Stimulated activated CD4-positive, alpha-beta T cell treated with anti-CD3 and anti-CD28 coated beads, Interleukin-12 subunit alpha, Interleukin-12 subunit beta, amount 100 ng/mL, for 48 hours (primary cell): ENCODE results near the gene DPYSL4.

Source experiments
- DNase-seq, 3 donors: peaks; one replicate each; pipeline ENCODE4 v3.0.0-alpha.2; 2020; ENCODE audit warnings: low read depth in 2 of 3, low spot score in 1 of 3

DPYSL4 gene

DNA sequence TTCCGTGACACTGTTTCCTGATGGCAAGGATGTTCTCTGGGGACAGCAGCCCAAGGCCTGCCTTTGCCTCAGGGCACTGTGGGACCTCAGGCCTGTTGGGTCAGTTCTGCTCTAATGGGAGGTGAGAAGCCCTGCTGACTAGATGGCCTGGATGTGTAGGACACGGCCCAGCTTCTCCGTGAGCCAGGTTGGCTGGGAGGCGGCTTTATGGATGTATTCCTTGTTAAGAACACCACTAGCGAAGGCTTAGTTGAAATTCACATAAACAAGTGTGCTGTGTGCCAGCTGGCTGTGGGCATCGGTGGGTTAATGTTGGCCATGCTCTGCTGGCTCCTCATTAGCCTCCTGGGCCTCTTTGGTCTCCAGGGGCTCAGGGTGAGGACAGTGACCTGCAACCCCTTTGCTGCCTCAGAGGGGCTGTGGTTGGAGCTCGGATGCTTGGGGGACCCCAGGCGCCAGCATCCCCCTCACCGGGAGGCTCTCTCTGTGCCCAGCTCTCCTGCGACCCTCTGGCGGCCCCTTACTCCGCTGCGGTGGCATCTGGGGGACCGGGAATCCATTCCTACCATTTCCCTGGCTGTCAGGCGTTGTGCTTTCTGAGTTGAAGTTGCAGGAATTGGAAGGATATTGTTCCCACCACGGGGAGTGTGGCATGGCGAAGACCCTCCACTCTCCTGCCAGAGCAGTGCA, 22.8 kb upstream of the DPYSL4 start:
- DNase-seq = no peak

- no peak for DNase-seq
These were observed 21.9 kb upstream of the DPYSL4 start for GRCh38 chr10:132164761-132165278.

- DNase-seq = no peak
These were observed 21.2 kb upstream of the DPYSL4 start for GRCh38 chr10:132165416-132165980.

DNA sequence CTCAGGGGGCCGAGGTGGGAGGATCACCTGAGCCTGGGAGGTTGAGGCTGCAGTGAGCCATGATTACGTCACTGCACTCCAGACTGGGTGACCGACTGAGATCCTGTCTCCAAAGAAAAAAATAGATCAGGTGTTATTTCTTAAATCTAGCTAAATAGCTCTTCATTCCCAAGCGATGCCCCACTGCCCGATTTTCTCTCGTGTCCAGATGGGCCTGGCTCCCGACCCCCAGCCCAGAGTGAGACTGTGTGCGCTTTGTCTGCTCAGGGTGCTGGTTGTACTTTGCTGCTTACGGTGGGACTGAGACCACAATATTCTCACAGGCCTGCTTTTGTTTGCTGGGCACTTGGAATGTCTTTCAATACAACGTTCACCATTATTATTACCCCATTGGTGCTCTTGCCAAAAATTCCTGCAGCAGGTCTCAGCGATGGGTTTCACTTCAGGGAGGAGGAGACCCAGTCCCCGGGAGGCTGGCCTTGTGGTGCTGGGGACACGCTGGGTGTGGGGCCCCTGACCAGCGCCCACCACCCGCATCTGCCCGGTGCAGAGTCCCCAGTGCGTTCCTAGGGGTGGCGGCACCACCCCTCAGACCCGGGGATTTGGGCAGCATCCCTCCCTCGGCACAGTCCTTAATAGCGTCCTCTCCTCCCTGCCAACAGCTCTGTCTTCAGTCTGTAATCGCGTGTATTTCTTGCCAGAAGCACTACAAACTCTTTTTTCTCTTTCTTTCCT, 20.4 kb upstream of the DPYSL4 start:
- no peak for DNase-seq

- DNase-seq = no peak
These were observed 19.6 kb upstream of the DPYSL4 start for GRCh38 chr10:132167041-132167674.

- DNase-seq = no peak
These were observed 18.8 kb upstream of the DPYSL4 start for GRCh38 chr10:132167976-132168375.

DNA sequence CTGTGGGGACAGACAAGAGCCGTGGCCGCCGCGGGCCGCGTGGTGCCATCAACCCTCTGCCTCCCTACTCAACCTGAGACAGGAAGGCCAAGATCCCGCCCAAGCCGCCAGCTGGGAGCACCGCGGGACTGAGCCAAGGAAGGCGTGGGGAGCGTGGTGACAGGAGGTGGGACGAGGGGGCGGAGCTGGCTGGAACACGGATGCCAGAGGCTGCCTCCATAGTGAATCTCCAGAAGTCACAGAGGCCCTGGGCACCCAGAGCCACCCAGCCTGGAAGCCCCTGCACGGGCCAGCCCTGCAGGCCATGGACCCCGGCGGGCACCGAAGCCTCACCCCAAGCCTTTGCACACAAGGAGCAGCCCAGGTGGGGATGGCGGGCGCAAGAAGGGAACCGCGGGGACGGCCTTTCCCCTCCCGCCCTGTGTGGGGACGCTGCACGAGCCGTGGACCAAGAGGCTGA, 18.1 kb upstream of the DPYSL4 start:
- DNase-seq = no peak

DNA sequence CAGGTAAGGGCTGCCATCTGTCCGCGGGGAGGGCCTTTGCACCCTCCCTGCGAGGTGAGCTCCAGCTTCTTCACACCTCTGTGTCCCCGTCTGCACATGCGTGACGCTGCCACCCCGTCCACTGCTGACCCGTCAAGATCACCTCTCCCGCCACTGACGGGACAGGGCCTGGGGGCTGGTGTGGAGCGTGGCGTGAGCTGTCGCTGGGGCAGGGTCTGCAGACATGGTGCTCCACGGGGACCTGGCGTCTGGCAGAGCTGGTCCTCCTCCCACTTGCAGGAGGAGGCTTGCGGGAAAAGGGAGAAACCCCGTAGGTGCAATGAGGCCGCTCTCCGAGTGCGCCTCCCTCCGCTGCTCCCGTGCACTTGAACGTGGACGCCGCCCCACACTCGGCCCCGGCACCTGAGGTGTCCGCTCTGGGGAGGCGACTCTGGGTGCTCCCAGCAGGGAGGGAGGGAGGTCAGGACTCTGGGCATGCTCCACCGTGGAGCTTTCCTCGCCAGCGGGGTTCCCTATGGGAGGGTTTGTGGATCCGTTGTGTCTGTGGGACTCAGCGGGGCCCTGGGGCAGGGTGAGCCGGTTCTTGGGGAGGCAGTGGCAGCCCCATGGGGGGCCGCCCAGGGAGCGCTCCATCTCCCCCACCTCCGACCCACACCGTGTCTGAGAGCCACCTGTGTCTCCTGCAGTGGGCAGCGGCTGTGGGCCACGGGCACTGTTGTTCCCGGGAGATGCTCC, 17.6 kb upstream of the DPYSL4 start:
- no peak for DNase-seq

DNA sequence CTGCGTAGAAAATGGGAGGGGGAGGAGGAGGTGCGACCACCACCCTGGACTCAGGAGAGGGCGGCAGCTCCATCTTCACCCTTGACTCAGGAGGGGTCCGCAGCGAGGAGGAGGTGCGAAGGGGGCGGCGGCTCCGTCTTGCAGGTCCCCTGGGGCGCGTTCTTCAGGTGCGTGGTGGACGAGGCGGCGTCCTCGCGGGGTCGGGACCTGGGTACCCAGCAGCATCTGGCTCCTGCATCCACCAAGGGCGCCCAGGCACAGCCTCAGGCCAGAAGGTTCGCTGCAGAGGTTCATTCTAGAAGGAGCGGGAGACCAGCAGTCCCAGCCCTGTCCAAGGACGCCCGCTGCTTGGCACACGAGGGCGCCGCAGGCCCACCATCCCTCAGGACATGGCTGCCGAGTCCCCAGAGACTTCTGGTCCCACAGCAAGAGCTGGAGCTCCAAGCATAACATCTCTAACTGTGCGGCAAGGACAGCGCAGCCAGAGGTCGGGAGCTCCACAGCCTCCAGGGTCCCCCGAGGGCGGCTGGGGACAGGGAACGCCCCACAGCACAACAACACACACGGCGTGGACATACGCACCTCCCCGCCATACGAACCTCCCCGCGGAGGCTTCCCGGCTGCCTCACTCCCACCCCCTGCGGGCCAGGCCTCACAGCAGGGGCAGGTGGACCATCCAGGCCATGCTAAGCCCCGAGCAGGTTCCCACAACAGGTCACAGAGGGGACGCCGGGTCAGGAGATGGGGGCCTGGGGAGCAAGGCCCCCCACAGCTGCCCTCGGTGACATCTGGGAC, 16.8 kb upstream of the DPYSL4 start:
- DNase-seq = no peak

- no peak for DNase-seq
These were observed 16.0 kb upstream of the DPYSL4 start for GRCh38 chr10:132170561-132171361.

DNA sequence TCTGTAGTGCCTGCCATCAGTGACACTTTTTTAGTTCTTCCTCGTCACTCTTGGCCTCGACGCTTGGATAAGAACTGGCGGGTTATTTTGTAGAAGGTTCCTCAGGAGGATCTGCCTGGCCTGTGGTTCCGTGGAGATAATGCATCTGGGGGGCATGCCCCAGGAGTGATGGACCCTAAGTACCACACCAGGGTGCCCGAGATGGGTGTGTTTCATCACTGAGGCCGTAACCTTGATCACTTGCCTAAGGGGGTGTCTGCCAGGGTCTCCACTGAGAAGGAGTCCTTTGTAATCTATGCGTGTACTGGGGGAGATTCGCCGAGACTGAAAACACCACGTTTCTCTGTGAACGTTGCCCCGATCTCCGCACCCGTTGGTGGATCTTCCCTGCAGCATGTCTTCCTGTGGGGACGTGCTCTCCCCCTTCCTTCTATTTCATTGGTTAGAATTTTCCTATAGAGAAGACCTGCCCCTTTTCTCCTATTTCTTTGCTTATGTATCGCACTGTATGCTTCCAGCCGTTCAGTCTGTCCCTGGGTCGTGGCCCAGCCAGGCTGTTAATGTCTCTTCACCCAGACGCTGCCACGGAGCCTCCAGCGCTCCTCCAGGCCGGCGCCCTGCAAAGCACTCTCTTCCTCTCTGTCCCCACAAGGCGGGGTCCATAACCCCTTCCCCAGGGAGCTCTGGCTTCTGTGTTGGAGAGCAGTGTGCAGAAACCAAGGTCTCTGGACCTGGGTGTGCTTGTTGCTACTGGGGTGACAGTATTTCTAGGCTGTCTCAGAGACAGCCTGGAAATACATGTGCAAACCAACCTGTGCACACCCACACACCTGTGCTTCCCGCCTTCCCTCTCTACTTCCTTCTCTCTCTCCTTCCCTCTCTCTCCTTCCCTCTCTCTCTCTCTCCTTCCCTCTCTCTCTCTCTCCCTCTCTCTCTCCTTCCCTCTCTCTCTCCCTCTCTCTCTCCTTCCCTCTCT, 14.4 kb upstream of the DPYSL4 start:
- no peak for DNase-seq

DNA sequence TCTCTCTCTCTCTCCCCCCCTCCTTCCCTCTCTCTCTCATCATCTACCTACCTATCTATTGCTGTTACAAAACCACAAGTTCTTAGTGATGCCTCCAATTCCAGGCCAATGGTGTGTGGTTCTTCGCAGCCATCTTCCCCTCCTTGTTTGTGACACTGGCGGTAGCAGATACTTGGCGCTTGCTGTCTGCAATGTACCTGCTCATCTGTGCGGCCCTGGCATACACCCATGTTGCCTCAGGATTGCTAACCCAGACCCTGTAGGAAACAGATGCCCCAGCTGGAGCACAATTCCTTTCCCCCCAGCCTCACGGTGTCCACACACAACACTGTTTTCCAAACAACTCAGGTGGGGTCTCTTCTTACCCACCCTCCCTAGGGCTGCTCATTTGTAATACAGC, 13.6 kb upstream of the DPYSL4 start:
- DNase-seq = no peak

GRCh38 chr10:132174237-132174636, 12.5 kb upstream of the DPYSL4 start:
- DNase-seq = no peak

DNA sequence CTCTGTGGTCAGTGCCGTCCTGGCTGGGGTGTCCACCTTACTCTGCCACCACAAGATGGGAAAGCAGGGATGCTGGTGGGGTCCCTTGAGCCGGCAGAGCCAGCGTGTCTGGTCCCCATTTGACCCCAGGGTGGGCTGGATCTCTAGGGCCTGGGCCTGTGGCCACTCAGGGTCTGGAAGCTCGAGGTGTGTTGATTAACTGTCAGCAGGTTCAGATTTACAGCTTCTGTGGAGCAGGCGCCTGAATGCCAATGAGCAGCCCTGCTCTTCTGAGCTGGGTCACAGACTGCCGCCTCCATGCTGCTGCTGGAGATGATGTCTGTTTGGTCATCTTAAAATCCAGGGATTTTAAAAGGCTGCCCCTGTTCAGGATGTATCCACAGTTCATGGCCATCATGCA, 11.3 kb upstream of the DPYSL4 start:
- DNase-seq = no peak

DNA sequence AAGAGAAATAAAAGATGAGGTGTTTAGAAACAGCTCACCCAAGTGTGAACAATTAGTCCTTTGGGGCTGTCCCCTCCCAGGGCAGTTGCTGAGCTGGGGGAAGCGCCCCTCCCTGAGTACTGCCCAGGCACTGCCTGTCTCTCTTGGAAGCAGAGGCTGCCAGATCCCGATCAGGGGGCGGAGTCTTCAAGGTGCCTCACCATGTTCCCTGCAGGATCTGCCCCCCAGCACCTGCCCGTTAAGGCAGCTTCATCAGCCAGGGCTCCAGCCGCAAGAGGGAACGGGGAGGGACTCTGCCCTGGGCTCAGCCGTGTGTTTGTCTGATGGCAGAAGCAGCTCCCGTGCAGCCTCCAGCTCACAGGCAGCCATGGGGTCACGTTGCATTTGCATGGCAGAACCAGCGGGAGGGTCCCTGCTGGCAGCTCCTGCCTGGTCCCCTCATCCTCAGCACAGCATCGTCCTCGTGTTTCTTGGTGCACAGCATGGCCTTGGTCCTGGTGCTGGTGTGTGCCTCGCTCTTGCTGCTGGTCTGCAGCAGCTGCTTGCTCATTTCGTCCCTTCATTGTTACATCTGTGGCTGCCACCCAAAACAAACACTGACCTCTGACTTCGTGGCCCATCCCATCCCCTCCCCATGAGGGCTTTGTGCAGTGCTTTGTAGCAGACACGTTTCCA, 10.7 kb upstream of the DPYSL4 start:
- no peak for DNase-seq

GRCh38 chr10:132176623-132177500, 9.9 kb upstream of the DPYSL4 start:
- DNase-seq = no peak

DNA sequence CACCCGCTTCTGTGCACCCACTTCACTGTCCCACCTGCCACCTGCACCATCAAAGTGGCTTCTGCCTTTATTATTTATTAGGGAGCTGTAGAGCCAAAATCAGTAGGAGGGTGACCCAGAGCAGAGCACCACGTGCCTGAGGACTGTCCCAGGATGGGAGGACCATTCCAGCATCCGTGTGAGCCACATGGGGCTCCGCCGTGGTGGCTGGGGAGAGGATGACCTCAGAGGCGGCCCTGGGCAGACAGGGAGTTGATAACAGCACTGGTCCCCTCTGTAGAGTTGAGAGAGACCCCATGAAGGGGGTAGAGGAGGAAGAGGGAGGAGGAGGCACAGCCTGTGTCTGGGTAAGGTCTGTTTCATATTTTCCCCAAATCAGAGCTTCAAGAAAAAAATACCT, 8.7 kb upstream of the DPYSL4 start:
- no peak for DNase-seq
